Suprapubic skin (tissue), 4 donors: ENCODE data around the gene LDB2.

ENCODE experiments used
- EP300 ChIP-seq: sonication (generic); formaldehyde crosslinking; IDR thresholded peaks from one replicate; pipeline ENCODE4 v1.6.1; 2017; ENCODE audit warnings: antibody characterized with exemption
- POLR2A ChIP-seq, 2 donors: fragments of 450-650 bp; IDR thresholded peaks; one replicate each; pipeline ENCODE4 v1.6.1; 2017; ENCODE audit warnings: antibody characterized with exemption in 2 of 2, mild to moderate bottlenecking in 2 of 2, moderate library complexity in 2 of 2
- POLR2AphosphoS5 ChIP-seq, 3 donors: sonication (generic); formaldehyde crosslinking; IDR thresholded peaks; one replicate each; pipeline ENCODE4 v1.6.1; 2017; ENCODE audit warnings: antibody characterized with exemption in 3 of 3
- TF ChIP-seq, protein P1 (sequence below), 2 donors: fragments of 200-600 bp in 1 of 2; fragments of 450-650 bp in 1 of 2; sonication (generic) in 1 of 2; IDR thresholded peaks; one replicate each; pipeline ENCODE4 v1.5.1; 2016 to 2019; ENCODE audit warnings: antibody characterized with exemption in 2 of 2, mild to moderate bottlenecking in 1 of 2, moderate library complexity in 1 of 2

DNA sequence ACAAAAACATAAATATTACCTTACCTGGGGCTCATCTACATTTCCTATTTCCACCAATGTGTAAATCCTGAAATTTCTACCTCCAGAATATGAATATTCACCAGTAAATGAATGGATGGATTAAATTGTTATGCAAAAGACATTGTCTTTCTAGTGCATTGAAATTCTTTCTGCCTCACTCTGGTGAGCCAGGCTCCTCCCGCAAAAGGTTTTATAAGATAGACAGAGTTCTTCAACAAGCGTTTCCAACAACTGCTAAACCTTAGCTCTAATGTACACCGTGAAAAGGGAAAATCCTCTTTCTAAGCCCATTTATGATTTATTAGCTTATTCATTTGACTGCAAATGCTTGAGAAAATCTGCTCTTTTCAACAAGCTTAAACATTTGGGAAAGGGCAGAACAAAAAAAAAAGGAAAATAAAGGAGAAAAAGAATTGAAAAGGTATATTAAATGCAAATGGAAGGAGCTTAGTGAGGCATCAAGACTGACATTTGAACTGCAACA, 72.0 kb downstream of the LDB2 start:
- TF ChIP-seq POLR2AphosphoS5 (IDR thresholded peaks at IDR 0.05) (no peak), POLR2A (IDR thresholded peaks at IDR 0.05) (no peak), EP300 (no peak)
- TF ChIP-seq, protein P1, sequence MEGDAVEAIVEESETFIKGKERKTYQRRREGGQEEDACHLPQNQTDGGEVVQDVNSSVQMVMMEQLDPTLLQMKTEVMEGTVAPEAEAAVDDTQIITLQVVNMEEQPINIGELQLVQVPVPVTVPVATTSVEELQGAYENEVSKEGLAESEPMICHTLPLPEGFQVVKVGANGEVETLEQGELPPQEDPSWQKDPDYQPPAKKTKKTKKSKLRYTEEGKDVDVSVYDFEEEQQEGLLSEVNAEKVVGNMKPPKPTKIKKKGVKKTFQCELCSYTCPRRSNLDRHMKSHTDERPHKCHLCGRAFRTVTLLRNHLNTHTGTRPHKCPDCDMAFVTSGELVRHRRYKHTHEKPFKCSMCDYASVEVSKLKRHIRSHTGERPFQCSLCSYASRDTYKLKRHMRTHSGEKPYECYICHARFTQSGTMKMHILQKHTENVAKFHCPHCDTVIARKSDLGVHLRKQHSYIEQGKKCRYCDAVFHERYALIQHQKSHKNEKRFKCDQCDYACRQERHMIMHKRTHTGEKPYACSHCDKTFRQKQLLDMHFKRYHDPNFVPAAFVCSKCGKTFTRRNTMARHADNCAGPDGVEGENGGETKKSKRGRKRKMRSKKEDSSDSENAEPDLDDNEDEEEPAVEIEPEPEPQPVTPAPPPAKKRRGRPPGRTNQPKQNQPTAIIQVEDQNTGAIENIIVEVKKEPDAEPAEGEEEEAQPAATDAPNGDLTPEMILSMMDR (IDR thresholded peaks at IDR 0.05) = no peak
